H9 (cell line): ENCODE results near the gene CALML5. TPM values are rescaled to one million over a fixed set of nuclear protein-coding genes. Genes with fewer than 3 reads are reported as not detected.

Source experiments
- DNase-seq: peaks from one replicate; pipeline ENCODE4 v3.0.0-alpha.2; 2017
- H2AFZ ChIP-seq: one replicate; pipeline ENCODE4 v1.6.1; 2013; ENCODE audit warnings: mild to moderate bottlenecking, low read length, control low read depth, moderate library complexity
- H2AK5ac ChIP-seq: 2 replicates; pipeline ENCODE4 v1.6.1; 2013; ENCODE audit warnings: low read length, control low read depth, mixed read lengths; ENCODE audit not compliant: insufficient read length
- H2BK120ac ChIP-seq: one replicate; pipeline ENCODE4 v1.6.1; 2013; ENCODE audit warnings: low read depth, mild to moderate bottlenecking, low read length, control low read depth, inconsistent platforms; ENCODE audit not compliant: poor library complexity, severe bottlenecking
- H2BK12ac ChIP-seq: 2 replicates; pipeline ENCODE4 v1.6.1; 2013; ENCODE audit warnings: low read length, control low read depth, mixed read lengths, low read depth; ENCODE audit not compliant: insufficient read length
- H2BK15ac ChIP-seq: 2 replicates; pipeline ENCODE4 v1.6.1; 2013; ENCODE audit warnings: low read depth, low read length, control low read depth
- H2BK20ac ChIP-seq: one replicate; pipeline ENCODE4 v1.6.1; 2013; ENCODE audit warnings: low read depth, mild to moderate bottlenecking, low read length, control low read depth, inconsistent platforms; ENCODE audit not compliant: poor library complexity, severe bottlenecking
- H2BK5ac ChIP-seq: 2 replicates; pipeline ENCODE4 v1.6.1; 2013; ENCODE audit warnings: low read length, control low read depth, mixed read lengths; ENCODE audit not compliant: insufficient read length
- H3K14ac ChIP-seq: 2 replicates; pipeline ENCODE4 v1.6.1; 2013; ENCODE audit warnings: low read length, control low read depth; ENCODE audit not compliant: insufficient read depth
- H3K18ac ChIP-seq: 2 replicates; pipeline ENCODE4 v1.6.1; 2013; ENCODE audit warnings: low read depth, mild to moderate bottlenecking, mixed read lengths, low read length, control low read depth; ENCODE audit not compliant: insufficient read length
- H3K23ac ChIP-seq: 2 replicates; pipeline ENCODE4 v1.6.1; 2013; ENCODE audit warnings: low read length, control low read depth, mixed read lengths, low read depth; ENCODE audit not compliant: insufficient read length
- H3K23me2 ChIP-seq: 2 replicates; pipeline ENCODE4 v1.6.1; 2013; ENCODE audit warnings: low read depth, mild to moderate bottlenecking, mixed read lengths, low read length, control low read depth; ENCODE audit not compliant: insufficient read length, poor library complexity, severe bottlenecking
- H3K27ac ChIP-seq: 2 replicates; pipeline ENCODE4 v1.5.1; 2013; ENCODE audit warnings: low read length, control low read depth, mixed read lengths, low read depth; ENCODE audit not compliant: insufficient read length
- H3K27me3 ChIP-seq: 2 replicates; pipeline ENCODE4 v1.6.1; 2013; ENCODE audit warnings: low read length, control low read depth, inconsistent platforms; ENCODE audit not compliant: insufficient read depth
- H3K4ac ChIP-seq: 2 replicates; pipeline ENCODE4 v1.6.1; 2013; ENCODE audit warnings: low read depth, mild to moderate bottlenecking, control low read depth, inconsistent platforms, low read length, moderate library complexity
- H3K4me1 ChIP-seq: 2 replicates; pipeline ENCODE4 v1.6.1; 2013; ENCODE audit warnings: low read length, control low read depth, inconsistent platforms; ENCODE audit not compliant: insufficient read depth
- H3K4me2 ChIP-seq: 2 replicates; pipeline ENCODE4 v1.6.1; 2013; ENCODE audit warnings: low read length, control low read depth, mixed read lengths; ENCODE audit not compliant: insufficient read length, insufficient read depth
- H3K56ac ChIP-seq: 2 replicates; pipeline ENCODE4 v1.6.1; 2013; ENCODE audit warnings: low read depth, mild to moderate bottlenecking, mixed read lengths, low read length, control low read depth; ENCODE audit not compliant: insufficient read length
- H3K79me1 ChIP-seq: 2 replicates; pipeline ENCODE4 v1.6.1; 2013; ENCODE audit warnings: low read depth, mild to moderate bottlenecking, moderate library complexity, low read length, control low read depth, inconsistent platforms; ENCODE audit not compliant: insufficient read depth, poor library complexity, severe bottlenecking
- H3K79me2 ChIP-seq: 2 replicates; pipeline ENCODE4 v1.6.1; 2013; ENCODE audit warnings: low read length, control low read depth, inconsistent platforms; ENCODE audit not compliant: insufficient read depth
- H3K9ac ChIP-seq: 2 replicates; pipeline ENCODE4 v1.6.1; 2013; ENCODE audit warnings: low read length, control low read depth, mixed read lengths; ENCODE audit not compliant: insufficient read length; ENCODE audit errors: extremely low read depth
- H3K9me3 ChIP-seq: one replicate; pipeline ENCODE4 v1.6.1; 2013; ENCODE audit warnings: low read depth, low read length, inconsistent platforms; ENCODE audit not compliant: control insufficient read depth
- H3T11ph ChIP-seq: one replicate; pipeline ENCODE4 v1.6.1; 2013; ENCODE audit warnings: mild to moderate bottlenecking, low read length, control low read depth, inconsistent platforms
- H4K20me1 ChIP-seq: one replicate; pipeline ENCODE4 v1.6.1; 2013; ENCODE audit not compliant: control insufficient read depth, insufficient read length, insufficient read depth
- H4K5ac ChIP-seq: 2 replicates; pipeline ENCODE4 v1.6.1; 2013; ENCODE audit warnings: low read depth, mild to moderate bottlenecking, mixed read lengths, low read length, control low read depth; ENCODE audit not compliant: insufficient read length
- H4K8ac ChIP-seq: replicated peaks from 2 replicates; pipeline ENCODE4 v1.6.1; 2013; ENCODE audit warnings: low read length, control low read depth, mixed read lengths, low read depth; ENCODE audit not compliant: insufficient read length
- H4K91ac ChIP-seq: 2 replicates; pipeline ENCODE4 v1.6.1; 2013; ENCODE audit warnings: low read depth, mild to moderate bottlenecking, moderate library complexity, mixed read lengths, low read length, control low read depth; ENCODE audit not compliant: insufficient read length
- H3K27ac Mint-ChIP-seq, 3 experiments: 2 replicates in 2 of 3; 3 replicates in 1 of 3; pipeline ENCODE4 v1.8.0; 2020 to 2021; ENCODE audit warnings: mixed read lengths in 3 of 3, mild to moderate bottlenecking in 1 of 3, moderate library complexity in 1 of 3
- H3K27me3 Mint-ChIP-seq: 2 replicates; pipeline ENCODE4 v1.8.0; 2021; ENCODE audit warnings: low read depth, mild to moderate bottlenecking, moderate library complexity, mixed read lengths
- H3K36me3 Mint-ChIP-seq, 3 experiments: 2 replicates in 2 of 3; 3 replicates in 1 of 3; pipeline ENCODE4 v1.8.0; 2020 to 2021; ENCODE audit warnings: low read depth in 3 of 3, mixed read lengths in 3 of 3; ENCODE audit not compliant: insufficient read depth in 1 of 3
- H3K4me1 Mint-ChIP-seq, 2 experiments: 2 replicates each; pipeline ENCODE4 v1.8.0; 2020; ENCODE audit warnings: mixed read lengths in 2 of 2
- H3K4me3 Mint-ChIP-seq, 2 experiments: 2 replicates in 1 of 2; 3 replicates in 1 of 2; pipeline ENCODE4 v1.8.0; 2020 to 2021; ENCODE audit warnings: mild to moderate bottlenecking in 2 of 2, mixed read lengths in 2 of 2, moderate library complexity in 1 of 2
- H3K9me3 Mint-ChIP-seq, 2 experiments: 2 replicates in 1 of 2; 3 replicates in 1 of 2; pipeline ENCODE4 v1.8.0; 2020; ENCODE audit warnings: mild to moderate bottlenecking in 2 of 2, mixed read lengths in 2 of 2, moderate library complexity in 1 of 2
- CTCF ChIP-seq: fragments of 200-600 bp; sonication (generic); conservative IDR thresholded peaks from 3 replicates; pipeline ENCODE4 v1.8.0; 2021; ENCODE audit warnings: antibody characterized with exemption, mild to moderate bottlenecking
- WGBS: extraction: QIAGEN DNeasy Blood & Tissue Kit; methylation state at CpG from one replicate; pipeline ENCODE4 v1.1.7; 2013; ENCODE audit warnings: missing lambda C conversion rate, low lambda C conversion rate, mixed read lengths; ENCODE audit not compliant: insufficient read length; ENCODE audit errors: extremely low coverage; 5-methylcytosine and 5-hydroxymethylcytosine counted together
- total RNA-seq: library from RNA; stranded (reverse); gene quantifications from 2 replicates; pipeline ENCODE4 v1.2.1, GENCODE V29; 2021

Gene CALML5
- total RNA-seq, 1 experiment from 2014 or later = not detected

GRCh38 chr10:5464546-5464945, 34.8 kb downstream of the CALML5 start:
- Histone ChIP-seq H3K4me1 (peaks cover 2% of the 10 kb centered on the region; the same call in 1 of the 2 replicates), H2BK20ac (no peak overlapping the region), H3K18ac (no peak overlapping the region), H2BK5ac (no peak overlapping the region), H2AFZ (no peak overlapping the region), H3K4me2 (no peak overlapping the region), H3K9me3 (peaks cover 7% of the 10 kb centered on the region), H3K27ac (no peak overlapping the region), H2AK5ac (no peak overlapping the region), H2BK12ac (no peak overlapping the region), H3K23me2 (no peaks in the 10 kb centered on the region), H2BK120ac (no peak overlapping the region), H3K4ac (no peak overlapping the region), H4K5ac (no peak overlapping the region), H4K20me1 (no peaks in the 10 kb centered on the region), H3K79me1 (no peaks in the 10 kb centered on the region), H3K23ac (no peak overlapping the region), H4K91ac (no peak overlapping the region), H3K9ac (no peak overlapping the region), H3K56ac (no peak overlapping the region), H3K14ac (no peak overlapping the region), H3K27me3 (no peaks in the 10 kb centered on the region), H4K8ac (no peak overlapping the region), H2BK15ac (no peak overlapping the region), H3K79me2 (no peaks in the 10 kb centered on the region), H3T11ph (no peak overlapping the region)
- Mint-ChIP-seq H3K4me1 (peaks cover 36 to 61% of the 10 kb centered on the region in 2 experiments), H3K4me3 (no peak overlapping the region), H3K36me3 (peaks cover 25 to 76% (median 34%) of the 10 kb centered on the region in 3 experiments), H3K9me3 (peaks cover 28 to 49% of the 10 kb centered on the region in 2 experiments), H3K27ac (no peak overlapping the region), H3K27me3 (peaks cover 7% of the 10 kb centered on the region)
- WGBS = no CpG with 5 or more reads among the region's 5 CpGs
- no peak for TF ChIP-seq CTCF
- no peak for DNase-seq
